Measurements from ENCODE around the gene PGM2L1. TPM values are rescaled to one million over a fixed set of nuclear protein-coding genes. Genes with fewer than 3 reads are reported as not detected.
A peak's percentile ranks its signal among the peaks of the same experiment; 100 is the strongest.

PGM2L1 gene
- total and polyA plus RNA-seq, 2 donors (not counting 1 experiment from before 2014, with no cell fraction given): 1.6 to 8.4 TPM

GRCh38 chr11:74388678-74389327, 9.4 kb downstream of the PGM2L1 start:
- intact Hi-C loops (cut with micrococcal nuclease): loop anchor here (1.0 to 2.0 kb wide), 3 partner anchors 8 to 182 kb away; no protein-coding TSS in a partner anchor
- no peak overlapping the region for H3K27ac Mint-ChIP-seq
- Histone ChIP-seq H3K9ac (ENCODE audit: low read length) (no peak overlapping the region), H3K4me2 (replicated peaks; ENCODE audit: low read depth, low read length, poor library complexity, severe bottlenecking) (no peak overlapping the region), H4K20me1 (ENCODE audit: control insufficient read depth, insufficient read depth, low read length, poor library complexity, severe bottlenecking) (no peaks in the 10 kb centered on the region), H2AFZ (ENCODE audit: insufficient read depth, low read depth, low read length, poor library complexity, severe bottlenecking) (no peak overlapping the region), H3K9me3 (ENCODE audit: control extremely low read depth in 1 of 3, control insufficient read depth in 2 of 3, insufficient read depth in 1 of 3, low read length in 2 of 3) (no peaks in the 10 kb centered on the region), H3K36me3 (replicated peaks in 1 of 2; ENCODE audit: control extremely low read depth in 1 of 2, control insufficient read depth in 1 of 2, extremely low read depth in 1 of 2, insufficient read depth in 2 of 2, low read length in 1 of 2) (no peaks in the 10 kb centered on the region), H3K27ac (ENCODE audit: low read length in 2 of 2) (no peak overlapping the region), H3K4me1 (ENCODE audit: control insufficient read depth in 2 of 2, insufficient read depth in 2 of 2, low read length in 2 of 2) (no peaks in the 10 kb centered on the region), H3K79me2 (ENCODE audit: control insufficient read depth, insufficient read depth, low read length) (peaks cover 7% of the 10 kb centered on the region), H3K27me3 (replicated peaks in 1 of 4; ENCODE audit: control extremely low read depth in 1 of 4, control insufficient read depth in 3 of 4, insufficient read depth in 4 of 4, low read length in 3 of 4) (no peaks in the 10 kb centered on the region), H3K4me3 (ENCODE audit: control extremely low read depth in 1 of 5, extremely low read depth in 1 of 5, insufficient read depth in 1 of 5, low read depth in 2 of 5, low read length in 4 of 5) (no peak overlapping the region)
- H3K4me3 Mint-ChIP-seq: no peak overlapping the region
- peaks cover 1% of the 10 kb centered on the region for H3K4me1 Mint-ChIP-seq
- WGBS (ENCODE audit: insufficient coverage): no CpG with 5 or more reads among the region's 2 CpGs
- no peak for TF ChIP-seq EZH2 (IDR thresholded peaks at IDR 0.05; ENCODE audit: borderline replicate concordance, insufficient read depth, low read depth, low read length, poor library complexity, severe bottlenecking)
- peak; percentile 90 for TF ChIP-seq CTCF (IDR thresholded peaks at IDR 0.05)
- DNase-seq (peak; percentile 75), ATAC-seq (ENCODE audit: low read depth) (peak; percentile 76)
- CTCF ChIA-PET: interaction anchor here (0.7 to 7.6 kb wide), 22 partner anchors 8 to 338 kb away, joined by 3 to 325 read pairs (median 5); partner anchors contain the start of genes LIPT2 and PGM2L1
- no peaks in the 10 kb centered on the region for H3K9me3 Mint-ChIP-seq (ENCODE audit: insufficient read depth)
- POLR2A ChIA-PET: interaction anchor here (2.0 kb wide), 1 partner anchor 60 kb away, joined by 5 read pairs; no protein-coding TSS in a partner anchor
- no peaks in the 10 kb centered on the region for H3K27me3 Mint-ChIP-seq

GRCh38 chr11:74384641-74385040, 13.6 kb downstream of the PGM2L1 start:
- Histone ChIP-seq H3K9ac (ENCODE audit: low read length) (no peak overlapping the region), H3K4me3 (ENCODE audit: control extremely low read depth in 1 of 5, extremely low read depth in 1 of 5, insufficient read depth in 1 of 5, low read depth in 2 of 5, low read length in 4 of 5) (no peak overlapping the region), H3K4me2 (replicated peaks; ENCODE audit: low read depth, low read length, poor library complexity, severe bottlenecking) (no peak overlapping the region), H3K4me1 (ENCODE audit: control insufficient read depth in 2 of 2, insufficient read depth in 2 of 2, low read length in 2 of 2) (no peaks in the 10 kb centered on the region), H3K79me2 (ENCODE audit: control insufficient read depth, insufficient read depth, low read length) (peaks cover 7% of the 10 kb centered on the region), H3K27me3 (replicated peaks in 1 of 4; ENCODE audit: control extremely low read depth in 1 of 4, control insufficient read depth in 3 of 4, insufficient read depth in 4 of 4, low read length in 3 of 4) (no peaks in the 10 kb centered on the region), H4K20me1 (ENCODE audit: control insufficient read depth, insufficient read depth, low read length, poor library complexity, severe bottlenecking) (no peaks in the 10 kb centered on the region), H3K36me3 (replicated peaks in 1 of 2; ENCODE audit: control extremely low read depth in 1 of 2, control insufficient read depth in 1 of 2, extremely low read depth in 1 of 2, insufficient read depth in 2 of 2, low read length in 1 of 2) (no peaks in the 10 kb centered on the region), H3K9me3 (ENCODE audit: control extremely low read depth in 1 of 3, control insufficient read depth in 2 of 3, insufficient read depth in 1 of 3, low read length in 2 of 3) (no peaks in the 10 kb centered on the region), H3K27ac (ENCODE audit: low read length in 2 of 2) (no peak overlapping the region), H2AFZ (ENCODE audit: insufficient read depth, low read depth, low read length, poor library complexity, severe bottlenecking) (no peak overlapping the region)
- peaks cover 1% of the 10 kb centered on the region for H3K4me1 Mint-ChIP-seq
- ChIA-PET CTCF (interaction anchor here (1.3 to 4.7 kb wide), 3 partner anchors 65 to 69 kb away, joined by 3 to 39 read pairs (median 5); no protein-coding TSS in a partner anchor), POLR2A (no interaction called here)
- no peak overlapping the region for H3K4me3 Mint-ChIP-seq
- DNase-seq: no peak
- no peak for ATAC-seq (ENCODE audit: low read depth)
- no peak overlapping the region for H3K27ac Mint-ChIP-seq
- intact Hi-C loops (cut with micrococcal nuclease): no loop called here
- TF ChIP-seq EZH2 (IDR thresholded peaks at IDR 0.05; ENCODE audit: borderline replicate concordance, insufficient read depth, low read depth, low read length, poor library complexity, severe bottlenecking) (no peak), CTCF (IDR thresholded peaks at IDR 0.05) (no peak)
- 100% methylated on average over 2 of the region's 3 CpGs for WGBS (ENCODE audit: insufficient coverage)
- H3K27me3 Mint-ChIP-seq: no peaks in the 10 kb centered on the region
- H3K9me3 Mint-ChIP-seq (ENCODE audit: insufficient read depth): no peaks in the 10 kb centered on the region

Data from B cell (primary cell).